Stimulated activated CD8-positive, alpha-beta memory T cell treated with anti-CD3 and anti-CD28 coated beads, Interleukin-15, amount 100 ng/mL, for 48 hours (primary cell): ENCODE results near the gene SLC9A1.
A peak's percentile ranks its signal among the peaks of the same experiment; 100 is the strongest.
"Not testable (repeated sequence)": the region's sequence is repeated elsewhere in the genome, so short reads cannot be mapped to it uniquely, and the experiment has no call there.

Experiments
- DNase-seq, 2 donors: peaks; one replicate each; pipeline ENCODE4 v3.0.0-alpha.2; 2020; ENCODE audit warnings: low read depth in 2 of 2

SLC9A1 gene

DNA sequence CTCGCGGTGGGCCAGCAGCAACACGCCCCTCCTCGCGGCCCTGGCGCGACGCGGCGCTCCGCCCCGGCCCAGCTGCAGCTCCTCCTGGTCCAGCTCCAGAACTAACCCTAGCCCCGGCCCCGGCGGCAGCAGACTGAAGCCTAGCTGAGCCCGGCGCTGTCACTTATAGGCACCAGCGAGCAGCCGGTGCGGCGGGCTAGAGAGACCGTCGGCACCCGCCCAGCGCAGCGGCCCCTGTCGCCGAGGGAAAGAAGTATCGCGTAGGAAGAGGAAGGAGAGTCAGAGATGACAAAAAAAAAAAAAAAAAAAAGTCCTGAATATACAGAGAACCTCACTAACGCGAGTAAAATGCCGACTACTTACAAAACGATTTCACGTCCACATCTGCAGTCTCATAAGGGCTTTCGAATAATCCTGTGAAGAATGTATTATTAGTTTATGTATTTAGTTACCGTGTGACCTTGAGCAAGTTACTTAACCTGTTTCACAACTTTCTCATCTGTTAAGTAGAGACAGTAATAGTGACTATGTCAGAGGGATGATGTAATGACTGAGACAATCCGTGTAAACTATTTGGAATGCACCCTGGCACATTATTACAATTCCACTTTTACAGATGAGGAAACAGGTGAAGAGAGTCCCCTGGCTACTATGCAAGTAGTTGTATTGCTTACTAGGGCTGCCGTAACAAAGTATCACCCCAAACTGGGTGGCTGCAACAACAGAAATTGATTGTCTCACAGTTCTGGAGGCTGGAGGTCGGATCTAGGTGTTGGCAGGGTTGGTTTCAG is at the start of gene SLC9A1:
Gene SLC9A1 (minus strand): TSS at position 135 of the 791 bp plus-strand sequence. CDS start 791 bp downstream, outside the sequence.
- peak; percentile 84 to 85 for DNase-seq

DNA sequence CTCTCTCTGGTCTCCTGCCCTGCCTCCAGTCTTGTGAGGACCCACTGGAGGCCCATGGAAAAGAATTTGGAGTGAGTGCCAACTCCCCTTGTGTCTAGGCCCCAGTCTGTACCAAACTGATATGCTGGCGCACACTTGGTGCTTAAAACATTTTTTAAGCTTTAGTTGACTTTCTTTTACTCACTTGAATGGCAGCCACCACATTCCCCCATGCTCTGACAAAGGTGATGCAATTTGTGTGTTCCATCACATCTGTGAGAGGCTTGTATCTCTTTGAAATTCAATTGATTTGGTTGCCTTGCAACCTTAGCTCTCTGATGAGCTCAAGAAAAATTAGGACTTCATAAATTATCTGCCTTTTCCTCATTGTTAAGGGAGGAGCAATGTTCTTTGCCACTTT is 49.0 kb upstream of the SLC9A1 start:
- DNase-seq, result no peak

DNA sequence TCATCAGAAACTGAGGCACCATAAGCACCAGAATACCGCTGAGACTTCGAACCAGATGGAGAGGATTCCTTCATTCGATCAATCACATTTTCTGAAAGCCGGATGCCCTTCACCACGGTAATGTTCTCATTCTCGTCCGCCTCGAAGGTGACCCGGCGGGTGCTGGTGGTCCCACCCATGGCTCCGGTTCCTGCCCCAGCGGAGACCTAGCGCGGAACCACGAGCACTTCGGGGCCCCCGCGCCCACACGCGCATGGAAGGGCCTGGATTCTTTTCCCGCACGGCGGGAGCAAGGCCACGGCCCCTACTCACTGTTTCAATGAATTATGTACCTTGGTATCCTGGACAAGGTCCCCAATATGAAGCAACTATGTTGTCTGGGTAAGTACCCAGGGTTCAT is 46.4 kb upstream of the SLC9A1 start:
- no peak for DNase-seq

DNA sequence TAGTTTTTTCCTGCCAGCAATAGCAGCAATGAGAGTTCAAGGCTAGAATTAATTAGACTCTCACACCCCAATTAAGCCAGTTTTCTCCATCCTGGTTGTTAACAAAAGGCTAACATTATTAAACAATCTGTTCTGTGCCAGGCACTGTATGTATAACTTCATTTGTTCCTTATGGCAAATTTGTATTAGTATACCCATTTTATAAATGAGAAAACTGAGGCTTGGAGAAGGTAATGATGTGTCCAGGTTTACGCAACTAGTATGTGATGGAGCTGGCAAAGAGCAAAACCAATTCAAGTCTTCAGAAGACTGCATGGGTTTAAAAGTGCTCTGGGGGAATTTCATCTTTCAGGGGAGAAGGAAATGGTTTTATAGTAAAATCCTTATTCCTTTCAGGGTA is 38.3 kb upstream of the SLC9A1 start:
- DNase-seq, result no peak

DNA sequence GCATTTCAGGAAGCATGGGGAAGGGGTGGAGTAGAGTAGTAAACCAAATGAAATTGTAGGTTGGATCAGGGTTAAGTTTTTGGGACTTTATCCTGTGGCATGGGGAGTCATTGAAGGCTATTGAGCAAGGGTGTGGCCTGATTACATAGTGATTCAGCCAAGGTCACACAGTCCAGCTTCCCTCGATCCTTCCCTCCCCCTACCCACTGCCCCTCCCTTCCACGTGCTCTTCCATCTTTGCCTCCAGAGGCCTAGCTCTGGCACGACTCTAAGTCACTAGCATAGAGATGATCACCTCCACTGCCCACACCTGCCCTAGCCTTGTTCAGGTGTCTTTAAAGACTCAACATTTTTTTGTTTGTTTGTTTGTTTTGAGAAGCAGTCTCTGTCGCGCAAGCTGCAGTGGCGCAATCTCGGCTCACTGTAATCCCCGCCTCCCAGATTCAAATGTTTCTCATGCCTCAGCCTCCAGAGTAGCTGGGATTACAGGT is 37.2 kb upstream of the SLC9A1 start:
- no peak for DNase-seq

DNA sequence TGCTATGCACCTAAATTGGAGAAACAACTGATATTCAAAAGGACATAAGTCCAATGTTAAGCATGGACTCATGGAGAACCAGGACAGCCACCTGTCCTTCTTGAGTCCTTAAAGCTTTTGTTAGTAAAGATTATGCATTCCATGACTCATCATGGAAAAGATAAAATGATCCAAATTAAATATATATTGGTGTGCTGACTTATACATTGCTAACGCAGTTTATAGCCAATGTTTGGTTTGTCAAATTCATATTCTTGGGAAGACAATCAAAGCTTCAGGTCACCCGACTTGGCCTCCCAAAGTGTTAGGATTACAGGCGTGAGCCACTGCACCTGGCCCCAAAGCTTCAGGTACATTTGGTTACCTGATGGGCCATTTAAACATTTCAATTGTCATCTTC is 29.7 kb upstream of the SLC9A1 start:
- DNase-seq, result not testable (repeated sequence)

DNA sequence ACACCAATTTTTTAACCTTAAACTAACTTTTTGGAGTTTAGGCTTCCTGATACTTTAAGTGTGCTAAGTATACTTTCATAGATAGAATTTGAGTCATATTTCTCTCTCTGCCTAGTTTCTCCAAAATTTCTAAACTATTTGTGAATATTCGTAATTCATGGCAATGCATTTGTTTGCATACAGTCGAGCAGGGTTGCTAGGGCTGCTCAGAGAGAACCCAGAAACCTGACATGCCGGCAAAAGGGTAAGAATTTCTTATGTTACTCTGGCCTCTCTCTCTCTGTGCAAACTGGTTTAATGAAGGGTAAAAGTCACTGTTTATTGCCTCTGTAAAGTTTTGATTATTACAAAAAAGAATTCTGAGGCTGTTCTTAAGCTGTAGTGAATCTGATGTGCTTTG is 25.1 kb upstream of the SLC9A1 start:
- no peak for DNase-seq

DNA sequence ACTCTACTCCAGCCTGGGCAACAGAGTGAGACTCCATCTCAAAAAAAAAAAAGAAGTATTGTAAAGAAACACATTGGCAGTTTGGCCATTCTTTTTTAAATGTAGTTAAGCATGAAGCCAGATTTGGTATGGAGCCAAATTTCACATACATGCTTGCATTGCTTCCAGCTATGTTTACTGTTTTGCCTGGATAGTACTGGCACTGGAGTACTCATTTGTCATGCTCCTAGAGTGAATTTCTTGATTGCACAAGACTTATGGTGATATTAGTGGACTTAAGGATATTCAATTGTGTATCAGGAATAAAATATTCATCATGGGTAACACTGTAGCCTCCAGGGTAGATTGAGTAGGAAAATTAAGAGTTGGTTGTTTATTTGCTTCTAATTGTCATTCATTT is 24.5 kb upstream of the SLC9A1 start:
- no peak for DNase-seq

DNA sequence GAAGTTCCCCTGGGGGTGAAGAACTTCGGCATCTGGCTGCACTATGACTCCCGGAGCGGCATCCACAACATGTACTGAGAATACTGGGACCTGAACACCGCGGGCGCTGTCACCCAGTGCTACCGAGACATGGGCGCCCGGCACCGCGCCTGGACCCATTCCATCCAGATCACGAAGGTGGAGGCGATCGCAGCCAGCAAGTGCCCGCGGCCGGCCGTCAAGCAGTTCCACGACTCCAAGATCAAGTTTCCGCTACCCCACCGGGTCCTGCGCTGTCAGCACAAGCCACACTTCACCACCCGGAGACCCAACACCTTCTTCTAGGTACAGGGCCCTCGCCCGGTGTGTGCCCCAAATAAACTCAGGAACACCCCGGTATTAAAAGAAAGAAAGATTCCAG is 22.0 kb upstream of the SLC9A1 start:
- DNase-seq, result no peak

DNA sequence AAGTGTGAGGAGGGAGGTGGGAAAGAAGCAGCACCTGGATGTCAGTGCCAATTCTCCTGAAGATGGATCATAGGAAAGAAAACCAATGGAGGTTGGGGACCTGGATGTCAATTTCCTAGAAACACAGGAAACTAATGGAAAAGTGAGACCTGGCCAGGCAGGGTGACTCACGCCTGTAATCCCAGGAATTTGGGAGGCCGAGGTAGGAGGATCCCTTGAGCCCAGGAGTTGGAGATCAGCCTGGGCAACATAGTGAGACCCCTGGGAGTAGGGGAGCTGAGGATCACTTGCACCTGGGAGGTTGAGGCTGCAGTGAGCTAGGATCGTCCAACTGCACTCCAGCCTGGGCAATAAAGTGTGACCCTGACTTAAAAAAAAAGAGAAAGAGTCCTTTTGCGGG is 21.4 kb upstream of the SLC9A1 start:
- no peak for DNase-seq

DNA sequence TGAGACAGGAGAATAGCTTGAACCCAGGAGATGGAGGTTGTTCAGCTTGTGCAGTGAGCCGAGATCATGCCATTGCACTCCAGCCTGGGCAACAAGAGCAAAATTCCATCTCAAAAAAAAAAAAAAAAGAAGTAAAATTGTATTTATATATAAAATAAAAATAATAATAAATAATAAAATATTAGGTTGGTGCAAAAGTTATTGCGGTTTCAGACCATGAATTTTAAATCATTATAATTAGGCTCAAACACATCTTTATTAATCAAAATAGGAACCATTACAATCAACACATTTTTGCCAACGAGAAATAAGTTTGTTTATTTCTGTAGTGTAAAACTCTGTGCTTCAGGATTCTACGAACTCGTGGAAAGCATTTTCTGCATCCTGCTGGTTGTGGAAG is 18.1 kb upstream of the SLC9A1 start:
- not testable (repeated sequence) for DNase-seq

DNA sequence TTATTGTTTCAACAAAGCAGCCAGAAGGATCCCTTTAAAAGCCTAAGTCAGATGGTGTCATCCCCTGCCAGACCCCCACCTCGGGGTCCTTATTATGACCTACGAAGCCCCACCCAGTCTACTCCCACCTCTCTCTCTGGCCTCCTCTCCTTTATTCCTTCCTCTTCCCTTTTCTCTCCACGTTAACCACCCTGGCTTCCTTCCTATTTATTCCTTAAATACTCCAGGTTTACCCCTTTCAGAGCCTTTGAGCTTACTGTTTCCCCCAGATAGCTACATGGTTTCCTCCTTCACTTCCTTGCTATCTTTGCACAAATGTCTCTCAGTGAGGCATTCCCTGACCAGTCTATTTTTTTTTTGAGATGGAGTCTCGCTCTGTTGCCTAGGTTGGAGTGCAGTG is 12.0 kb upstream of the SLC9A1 start:
- no peak for DNase-seq

DNA sequence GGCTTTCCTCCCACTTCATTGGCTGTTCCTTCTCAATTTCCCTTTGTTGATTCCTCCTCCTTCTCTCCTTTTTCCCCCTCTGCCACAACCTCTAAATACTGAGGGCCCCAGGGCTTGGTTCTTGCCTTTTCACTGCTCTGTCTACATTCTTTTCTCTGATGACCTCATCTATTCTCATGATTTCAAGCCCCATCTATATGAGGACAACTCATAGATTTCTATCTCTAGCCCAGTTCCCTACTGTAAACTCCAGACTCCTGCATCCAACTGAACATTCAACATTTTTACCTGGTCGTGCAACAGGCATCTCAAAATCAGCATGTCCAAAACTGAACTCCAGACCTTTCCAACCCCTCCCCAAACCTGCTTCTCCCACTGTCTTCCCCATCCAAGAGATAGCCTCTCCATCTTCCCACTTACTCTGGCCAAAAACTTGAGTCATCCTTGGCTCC is 11.5 kb upstream of the SLC9A1 start:
- no peak for DNase-seq

DNA sequence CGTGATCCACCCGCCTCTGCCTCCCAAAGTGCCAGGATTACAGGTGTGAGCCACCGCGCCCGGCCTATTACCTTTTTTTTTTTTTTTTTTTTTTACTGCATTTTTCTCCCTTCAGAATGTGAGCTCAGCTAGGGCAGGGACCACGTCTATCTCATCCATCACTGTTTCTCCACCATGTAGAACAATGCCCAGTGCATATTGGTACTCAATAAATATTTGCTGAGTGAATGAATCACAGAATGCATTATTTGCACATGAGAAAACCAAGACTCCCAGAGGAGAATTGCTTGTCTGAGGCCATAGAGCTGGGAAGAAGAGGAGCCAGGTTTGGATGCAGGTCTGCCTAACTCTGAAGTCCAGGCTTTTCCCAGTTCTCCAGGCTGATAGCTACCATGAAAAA is 8.2 kb upstream of the SLC9A1 start:
- no peak for DNase-seq

DNA sequence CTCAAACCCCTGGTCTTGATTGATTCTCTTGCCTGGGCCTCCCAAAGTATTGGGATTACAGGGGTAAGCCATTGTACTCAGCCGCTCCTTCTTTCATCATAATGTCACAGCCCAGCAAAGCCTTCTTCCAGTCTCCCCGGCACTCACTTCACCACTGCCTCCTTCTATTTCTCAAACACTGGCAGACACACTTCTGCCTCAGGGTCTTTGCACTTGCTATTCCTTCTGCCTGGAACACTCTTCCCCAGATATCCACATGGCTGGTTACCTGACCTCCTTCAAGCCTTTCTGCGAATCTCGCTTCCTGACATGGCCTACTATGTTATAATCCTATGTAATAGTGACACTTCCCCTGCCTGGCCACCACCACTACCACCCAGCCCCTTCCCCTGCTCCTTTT is 7.2 kb upstream of the SLC9A1 start:
- no peak for DNase-seq

DNA sequence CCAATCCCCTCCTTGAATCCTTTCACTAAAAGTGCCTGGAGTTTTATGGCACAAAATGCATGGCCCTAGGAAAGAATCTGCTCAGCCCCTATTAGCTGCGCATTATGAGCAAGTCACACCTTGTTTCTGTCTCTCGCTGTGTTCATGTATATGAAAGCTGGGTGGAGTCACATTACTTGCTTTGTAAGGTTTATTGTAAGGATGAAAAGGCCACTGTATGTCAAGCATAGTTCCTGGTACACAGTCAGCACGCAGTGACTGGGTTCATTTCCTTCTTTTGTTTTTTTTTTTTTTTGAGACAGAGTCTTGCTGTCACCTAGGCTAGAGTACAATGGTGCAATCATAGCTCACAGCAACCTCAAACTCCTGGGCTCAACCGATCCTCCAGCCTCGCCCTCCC is 6.7 kb upstream of the SLC9A1 start:
- DNase-seq, result no peak

DNA sequence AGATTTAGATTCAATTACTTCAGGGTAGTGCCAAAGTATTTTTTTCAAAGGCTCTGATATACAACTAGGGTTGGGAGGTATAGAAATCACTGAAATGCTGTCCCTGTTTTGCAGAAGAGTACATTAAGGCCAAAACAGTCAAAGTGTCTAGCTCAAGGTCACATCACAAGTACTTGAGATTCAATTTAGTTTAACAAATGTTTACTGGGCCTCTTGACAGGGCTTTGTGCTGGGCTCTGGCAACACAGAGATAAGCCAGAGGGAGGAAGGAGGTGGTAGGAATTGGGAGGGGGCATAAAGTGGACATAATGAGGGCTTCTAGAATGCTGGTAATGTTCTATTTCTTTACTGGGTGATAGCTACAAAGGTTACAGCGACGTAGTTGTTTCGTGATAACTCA is 2.3 kb upstream of the SLC9A1 start:
- DNase-seq, result no peak

DNA sequence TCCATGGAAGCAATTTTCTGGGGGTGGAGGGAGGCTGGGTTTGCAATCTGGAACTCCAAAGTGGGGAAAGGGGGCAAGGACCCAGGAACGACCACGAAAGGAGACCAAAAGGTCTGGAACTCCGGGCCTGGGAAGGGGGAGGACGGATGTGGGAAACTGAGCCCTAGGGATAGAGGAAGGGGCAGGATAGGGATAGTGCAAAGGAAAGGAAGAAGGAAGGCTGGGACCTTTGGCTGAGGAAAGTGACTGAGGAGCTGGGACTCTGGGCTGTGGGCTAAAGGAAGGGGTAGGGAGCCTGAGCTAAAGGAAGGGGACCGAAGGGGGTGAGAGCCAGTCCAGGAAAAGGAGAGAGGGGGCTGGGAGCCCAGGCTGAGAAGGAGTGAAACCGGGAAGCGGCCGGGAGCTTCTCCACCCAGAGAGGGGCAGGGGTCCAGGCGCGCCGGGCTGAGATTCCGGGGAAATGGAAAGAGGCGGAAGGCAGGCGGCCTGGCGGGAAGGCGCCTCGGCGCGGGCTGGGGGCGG is 395 bp downstream of the SLC9A1 start:
- no peak for DNase-seq

DNA sequence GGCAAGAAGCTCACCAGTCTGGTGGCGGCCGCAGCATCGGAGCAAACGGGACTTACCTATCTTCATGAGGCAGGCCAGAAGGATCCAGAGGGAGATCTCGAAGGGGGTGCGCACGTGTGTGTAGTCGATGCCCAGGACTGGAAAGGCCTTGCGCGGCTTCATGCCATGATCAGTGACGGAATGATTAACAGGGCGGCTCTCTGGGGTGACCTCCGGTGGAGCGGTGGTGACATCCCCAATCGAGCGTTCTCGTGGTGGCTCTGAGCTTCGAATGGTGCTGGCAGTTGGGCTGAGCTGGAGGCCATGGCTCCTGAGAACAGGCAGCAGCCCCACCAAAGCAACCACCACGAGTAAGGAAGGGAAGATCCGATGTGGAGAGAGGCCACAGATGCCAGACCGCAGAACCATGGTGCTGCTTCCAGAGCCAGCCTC is 982 bp downstream of the SLC9A1 start:
- DNase-seq, result no peak

DNA sequence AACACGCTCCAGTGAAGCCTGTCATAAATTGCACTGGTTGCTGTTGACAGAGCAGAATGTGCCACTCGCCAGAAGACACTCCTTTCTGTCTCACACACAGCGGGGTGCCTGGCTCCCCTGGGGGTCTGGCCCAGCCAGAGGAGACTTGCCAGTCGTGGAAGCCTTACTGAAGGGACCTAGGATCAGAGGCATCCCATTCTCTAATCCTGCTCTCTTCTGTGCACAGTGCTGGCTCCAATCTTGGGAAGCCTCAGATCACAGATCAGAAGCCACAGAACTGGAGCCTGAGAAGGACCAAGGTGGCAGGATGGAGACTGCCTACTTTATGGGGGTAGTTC is 1.4 kb downstream of the SLC9A1 start:
- DNase-seq, result no peak

DNA sequence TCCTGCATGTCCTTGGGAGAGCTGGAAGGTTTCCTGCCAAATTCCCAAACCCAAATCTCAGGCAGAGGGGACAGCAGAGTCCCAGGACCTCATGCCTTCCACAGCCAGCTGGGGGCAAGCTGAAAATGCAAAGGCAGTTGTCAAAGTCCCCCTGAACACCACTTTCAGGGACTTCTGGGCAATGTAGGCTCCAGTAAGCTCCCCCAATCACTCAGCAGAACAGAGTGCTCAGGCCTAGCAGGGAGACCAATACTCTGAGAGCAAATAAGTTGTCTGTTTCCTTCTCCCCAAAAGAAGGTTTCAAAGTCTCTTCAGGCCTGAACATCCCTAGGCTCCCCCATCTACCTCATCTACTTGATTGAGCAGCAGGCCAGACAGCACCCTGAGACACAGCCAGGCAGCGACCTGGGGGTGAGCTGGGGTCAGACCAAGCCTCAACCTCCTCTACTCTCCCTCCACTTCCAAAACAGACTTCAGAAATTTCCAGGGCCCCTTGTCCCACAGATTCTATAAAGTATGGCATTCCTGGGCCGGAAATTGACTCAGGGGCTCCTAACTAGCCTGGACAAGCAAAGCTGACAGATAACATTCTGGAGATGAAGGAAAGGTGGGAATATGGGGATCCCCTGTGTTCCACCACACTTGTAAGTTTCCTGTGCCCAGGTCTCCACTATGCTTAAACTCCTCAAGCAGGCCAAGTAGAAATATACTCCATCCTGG is 1.9 kb downstream of the SLC9A1 start:
- DNase-seq, result no peak

DNA sequence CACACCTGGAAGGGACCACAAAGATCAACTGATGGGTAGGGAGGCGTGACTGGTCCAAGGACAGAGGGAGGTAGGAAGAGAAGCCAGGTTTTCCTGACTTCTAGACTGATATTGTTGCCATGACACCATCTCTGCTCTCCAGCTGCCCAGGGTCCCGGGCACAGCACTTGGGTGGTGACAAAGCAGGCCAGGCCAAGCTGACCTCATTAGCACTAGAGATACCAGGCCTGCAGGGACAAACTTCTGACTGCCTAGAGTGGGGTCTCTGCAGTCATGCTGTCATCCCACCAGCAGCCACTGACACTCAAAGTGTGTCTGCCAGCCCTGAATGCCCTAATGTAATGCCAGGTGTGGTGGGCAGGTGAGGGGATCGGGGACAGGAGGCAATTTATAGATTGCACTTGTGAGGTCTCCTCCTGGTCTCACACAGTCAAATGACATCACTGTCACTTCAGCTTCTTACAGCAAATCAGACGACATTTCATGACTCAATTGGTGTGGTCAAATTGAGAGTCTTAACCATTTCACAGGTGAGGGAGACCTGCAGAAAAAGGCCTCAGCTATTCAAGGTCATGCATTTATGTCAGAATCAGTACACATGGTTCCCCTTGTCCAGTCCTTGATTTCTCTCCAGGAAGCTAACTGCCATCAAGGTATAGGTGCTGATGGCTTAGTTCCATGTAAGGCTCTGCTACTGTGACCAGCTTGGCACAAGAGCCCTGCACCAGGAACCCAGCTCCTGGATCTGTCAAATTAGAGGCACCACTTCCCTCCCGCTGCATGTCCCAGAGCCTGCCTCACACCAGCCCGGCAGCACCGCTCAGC is 2.7 kb downstream of the SLC9A1 start:
- no peak for DNase-seq
